NCI-H2107 treated with DMSO at 0.1 percent for 48 hours (cell line): ENCODE data around the gene LSM4.
A peak's percentile ranks its signal among the peaks of the same experiment; 100 is the strongest.

Experiments used
- DNase-seq: peaks from one replicate; lab custom pipeline; 2025; ENCODE audit not compliant: unreplicated experiment; lab: John Stamatoyannopoulos, UW

The LSM4 gene

DNA sequence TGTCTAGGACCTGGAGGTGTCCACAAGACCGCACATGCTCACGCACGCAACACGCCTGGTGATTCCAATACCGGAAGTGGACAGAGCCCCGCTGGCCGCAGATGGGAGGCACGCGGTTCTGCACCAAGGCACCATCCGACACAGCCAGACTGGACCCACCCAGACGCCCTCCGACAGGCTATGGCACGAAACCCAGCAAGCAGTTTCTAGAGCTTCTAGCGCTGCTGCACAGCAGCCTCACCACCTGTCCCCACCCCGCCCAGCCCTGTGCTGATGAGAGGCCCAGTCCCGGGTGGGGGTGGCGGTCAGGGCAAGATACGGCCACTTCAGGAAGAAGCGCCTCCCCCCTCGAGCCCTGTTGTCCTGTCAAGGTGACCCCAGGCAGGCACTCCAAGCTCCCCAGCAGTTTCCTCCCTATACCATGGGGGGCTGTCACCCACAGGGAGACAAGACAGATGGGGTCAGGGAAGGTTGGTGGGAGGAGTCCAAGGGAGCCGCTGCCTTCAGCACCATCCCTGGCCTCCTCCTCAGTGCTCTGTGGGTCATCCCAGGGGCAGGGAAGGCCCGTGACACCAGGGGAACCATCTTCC, 11.3 kb downstream of the LSM4 start:
- DNase-seq, result no peak

DNA sequence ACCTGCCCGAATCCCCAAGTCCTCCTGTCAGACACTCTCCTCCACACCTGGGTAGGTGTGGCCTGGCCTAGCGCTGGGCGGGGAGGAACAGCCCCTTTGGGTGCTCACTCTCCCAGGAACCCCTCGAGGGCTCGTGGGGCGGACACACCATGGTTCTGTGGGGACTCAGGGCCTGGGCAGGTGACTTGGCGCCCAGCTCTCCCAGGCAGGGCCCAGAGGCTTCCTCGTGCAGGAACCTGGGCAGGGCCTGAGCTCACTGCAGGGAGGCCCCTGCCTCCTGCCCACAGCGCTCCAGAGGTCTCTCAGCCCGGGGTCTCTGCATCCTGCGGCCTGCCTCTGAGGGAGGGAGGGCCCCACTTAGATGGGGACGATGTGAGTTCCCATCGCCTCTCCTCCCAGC, 11.9 kb downstream of the LSM4 start:
- DNase-seq, result no peak

DNA sequence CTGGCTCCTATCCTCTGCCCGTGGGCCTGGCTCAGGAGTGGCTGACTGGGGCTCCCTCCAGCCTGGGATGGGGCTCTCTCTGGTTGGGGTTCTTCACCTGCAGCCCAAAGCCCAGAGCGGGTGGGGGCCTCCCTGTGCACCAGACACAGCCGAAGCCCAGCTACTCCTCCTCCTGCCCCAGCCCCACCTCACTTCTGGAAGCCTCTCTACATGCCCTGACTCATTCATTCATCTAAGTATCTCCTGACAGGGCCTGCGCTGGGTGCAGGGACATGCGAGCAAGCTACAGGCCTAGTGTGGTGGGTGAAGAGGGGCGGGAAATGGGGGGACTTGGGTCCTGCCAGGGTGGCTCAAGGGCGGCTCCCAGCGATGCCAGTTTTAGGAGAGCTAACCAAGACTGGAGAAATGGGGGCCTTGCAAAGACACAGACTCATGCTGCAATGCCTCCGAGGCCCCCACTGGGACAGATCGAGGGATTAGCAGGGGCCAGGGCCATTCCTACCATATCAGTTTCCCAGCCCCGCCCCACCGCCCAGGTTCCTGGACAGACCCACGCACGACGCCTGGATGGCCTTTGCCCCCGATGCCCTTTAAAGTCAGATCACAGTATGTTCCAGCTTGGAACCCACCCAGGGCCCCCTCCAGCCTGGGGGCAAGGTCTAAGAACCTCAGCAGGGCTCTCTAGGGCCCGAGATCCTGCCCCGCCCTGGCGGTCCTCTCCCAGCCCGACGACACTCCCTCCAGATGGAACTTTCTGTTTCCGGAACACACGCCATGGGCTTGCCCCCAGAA, 12.6 kb downstream of the LSM4 start:
- no peak for DNase-seq

DNA sequence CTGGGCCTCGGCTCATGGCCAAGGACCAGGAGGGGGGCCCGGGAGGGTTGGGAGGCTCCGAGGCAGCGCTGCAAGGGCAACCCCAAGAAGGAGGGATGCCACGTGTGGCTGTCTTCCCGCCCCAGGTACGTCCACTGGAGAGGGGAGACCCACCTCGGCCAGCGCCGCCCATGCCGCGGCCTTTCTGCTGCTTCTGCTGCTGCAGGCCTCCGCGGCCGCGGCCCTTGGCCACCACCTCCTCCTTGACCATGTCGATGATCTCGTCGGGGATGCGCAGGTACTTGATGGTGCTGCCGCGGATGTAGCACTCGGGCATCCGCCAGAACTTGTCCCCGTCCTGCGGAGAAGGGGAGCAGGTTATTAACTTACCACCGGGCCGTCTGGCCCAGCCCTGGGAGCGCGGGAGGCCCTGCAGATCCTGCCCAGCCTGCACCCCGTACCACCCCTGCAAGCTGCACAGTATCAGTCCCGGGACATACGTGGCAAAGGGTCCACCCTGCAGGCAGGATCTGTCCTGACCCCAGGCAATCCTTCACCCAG, 13.3 kb downstream of the LSM4 start:
- no peak for DNase-seq

DNA sequence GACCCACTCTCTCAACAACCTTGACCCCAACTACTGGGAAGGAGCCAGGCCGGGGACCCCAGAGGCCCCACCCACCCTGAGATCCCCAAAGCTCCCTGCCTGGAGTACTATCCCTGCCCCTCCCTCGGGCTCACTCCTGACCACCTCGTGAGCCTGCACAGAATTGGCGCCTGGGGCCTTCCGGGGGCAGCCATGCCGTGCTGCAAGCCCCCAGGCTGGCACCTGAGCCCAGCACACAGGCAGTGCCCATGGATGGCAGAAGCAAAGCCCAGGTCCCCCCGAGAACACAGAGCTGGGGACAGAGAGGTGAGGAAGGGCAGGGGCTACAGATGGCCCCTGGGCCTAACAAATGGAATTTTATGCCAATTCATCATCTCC, 13.9 kb downstream of the LSM4 start:
- no peak for DNase-seq

DNA sequence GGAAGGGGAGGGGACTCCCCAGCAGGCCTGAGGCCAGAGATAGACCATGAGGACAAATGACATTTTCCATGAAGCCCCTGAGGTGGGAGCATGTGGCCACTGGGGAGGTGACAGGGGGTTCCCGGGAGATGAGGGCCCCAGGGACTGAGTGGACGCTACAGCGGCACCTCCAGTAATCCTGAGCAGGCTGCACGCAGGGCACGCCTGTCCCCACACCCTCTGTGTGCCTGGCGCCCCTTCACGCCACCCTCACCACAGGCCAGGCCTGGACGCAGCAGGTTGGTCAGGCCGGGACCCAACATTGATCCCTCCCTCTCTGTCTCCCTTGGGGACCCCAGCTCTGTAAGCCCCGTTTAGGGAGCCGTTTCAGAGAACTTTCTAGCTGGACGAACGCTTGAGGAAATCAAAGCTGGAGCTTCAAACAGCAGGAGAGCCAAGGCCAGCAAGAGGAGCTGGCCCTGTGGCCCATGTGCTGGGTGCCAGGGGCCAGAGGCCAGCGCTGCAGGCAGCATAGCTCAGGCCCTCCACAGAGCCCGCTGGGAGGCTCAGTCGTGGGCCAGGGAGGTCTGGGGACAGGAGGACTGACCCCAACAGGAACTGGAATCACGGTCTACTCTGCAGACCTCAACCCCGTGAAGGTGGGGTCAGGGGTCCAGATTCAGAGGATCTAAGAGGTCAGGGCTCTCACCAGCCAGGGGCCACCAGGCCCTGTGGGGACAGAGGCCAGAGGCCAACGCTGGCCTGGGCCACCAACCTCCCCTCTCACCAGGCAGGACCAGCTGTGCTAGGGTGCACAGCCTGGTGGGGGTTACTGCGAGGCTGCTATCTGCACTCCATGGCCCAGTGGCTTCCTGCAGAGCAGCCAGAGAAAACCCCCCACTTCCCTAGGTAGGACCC, 14.6 kb downstream of the LSM4 start:
- DNase-seq, result no peak

DNA sequence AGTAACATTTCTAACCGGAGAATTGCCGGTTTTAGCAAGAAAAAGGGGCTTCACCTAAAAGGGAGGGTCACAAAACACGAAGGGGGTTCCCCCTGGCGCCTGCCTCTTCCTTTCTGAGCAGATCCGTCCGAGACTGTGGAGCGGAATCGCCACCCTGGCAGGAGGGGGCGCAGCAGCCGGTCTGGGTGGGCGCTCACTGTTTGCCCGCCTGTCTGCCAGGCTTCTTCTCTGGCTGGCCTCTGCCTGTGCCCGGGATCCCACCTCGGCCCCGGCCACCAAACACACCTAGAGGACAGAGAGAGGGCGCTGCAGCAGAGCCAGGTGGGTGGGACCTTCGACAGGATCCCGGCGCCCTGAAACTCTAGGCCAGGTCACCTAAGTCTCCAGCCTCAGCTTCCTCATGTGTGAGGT, 15.6 kb downstream of the LSM4 start:
- no peak for DNase-seq

DNA sequence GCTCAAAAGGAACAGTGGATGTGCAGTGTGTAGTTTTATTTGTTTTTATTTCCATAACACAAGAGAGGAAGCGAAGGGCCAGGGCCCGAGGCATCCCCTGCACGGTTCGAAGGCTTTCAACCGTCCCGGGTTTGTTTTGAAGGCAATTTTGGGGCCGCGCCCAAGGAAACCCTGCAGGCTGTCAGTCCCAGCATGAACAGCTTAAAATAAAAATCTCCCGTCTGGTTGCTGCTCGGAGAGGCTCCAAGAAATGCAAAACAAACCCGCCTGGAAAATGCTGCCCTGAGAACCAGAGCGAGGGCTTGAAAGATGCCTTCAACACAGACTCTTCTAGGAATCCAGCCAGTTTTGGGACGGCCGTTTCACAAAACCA, 16.0 kb downstream of the LSM4 start:
- no peak for DNase-seq

DNA sequence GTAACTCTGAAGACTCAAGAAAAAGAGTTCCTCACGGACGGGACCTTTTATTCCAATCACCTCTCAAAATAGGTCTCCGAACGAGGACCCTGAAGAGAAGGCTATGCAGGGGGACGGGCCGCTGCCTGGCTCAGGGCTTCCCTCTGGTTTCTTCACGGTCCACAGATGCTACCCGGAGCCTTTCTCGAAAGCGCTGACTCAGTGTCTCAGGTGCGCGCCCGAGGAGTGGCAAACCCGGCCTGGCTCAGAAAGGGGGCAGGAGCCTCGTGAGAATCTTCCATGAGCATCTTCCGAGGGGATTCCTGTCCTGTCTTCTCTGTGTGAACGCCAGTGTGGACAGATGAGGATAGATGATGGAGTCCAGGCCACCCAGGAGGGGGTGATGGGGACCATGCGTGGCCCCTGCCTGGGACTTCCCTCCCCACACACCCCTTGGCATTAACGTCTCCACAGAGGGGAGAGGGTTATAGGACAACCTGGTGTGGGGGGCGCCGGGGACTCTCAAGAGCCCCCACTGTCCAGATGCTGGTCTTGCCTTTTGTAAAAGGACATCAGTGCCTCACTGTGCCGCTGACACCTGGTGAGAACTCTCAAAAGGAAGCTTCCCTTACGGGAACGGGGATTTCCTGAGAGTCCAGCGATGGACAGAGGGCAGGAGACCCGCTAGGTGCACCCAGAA, 16.5 kb downstream of the LSM4 start:
- no peak for DNase-seq

DNA sequence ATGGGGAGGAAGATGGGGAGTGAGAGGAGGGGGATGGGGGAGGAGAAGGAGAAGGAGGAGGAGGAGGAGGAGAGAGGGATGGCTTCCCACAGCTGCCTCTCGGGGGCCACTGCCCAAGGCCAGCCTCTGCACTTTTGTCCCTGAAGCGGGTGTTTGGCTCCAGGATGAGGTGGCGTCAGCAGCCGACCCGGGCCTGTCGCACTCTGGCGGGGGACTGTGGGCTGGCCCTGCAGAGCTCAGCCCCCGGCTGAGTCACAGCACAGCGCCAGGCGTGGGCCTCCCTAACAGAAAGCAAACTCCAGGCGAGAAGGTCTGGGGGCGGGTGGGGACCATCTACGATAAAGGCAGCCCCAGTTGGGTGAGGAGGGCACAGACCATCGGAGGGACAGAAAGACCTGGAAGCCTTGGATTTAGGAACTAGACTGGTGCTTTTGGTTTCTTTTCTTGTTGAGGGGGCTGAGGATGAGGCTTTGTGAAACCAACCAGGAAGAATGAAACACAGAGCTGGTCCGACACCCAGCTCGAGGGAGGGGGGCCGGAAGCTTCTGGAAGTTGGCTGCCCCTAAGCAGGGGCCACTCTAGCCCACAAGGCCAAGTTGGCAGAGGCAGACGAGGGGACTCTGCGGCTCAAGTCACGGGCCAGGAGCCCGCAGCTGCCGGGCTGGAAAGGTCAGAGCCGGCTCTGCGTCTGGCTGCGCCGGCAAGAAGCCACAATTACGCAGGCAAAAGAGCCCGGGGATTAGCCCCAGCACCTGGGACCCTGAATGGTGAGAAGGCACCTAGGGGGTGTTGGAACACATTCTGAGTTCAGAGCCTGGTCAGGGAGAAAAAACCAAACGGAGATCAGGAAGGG, 18.2 kb downstream of the LSM4 start:
- DNase-seq, result peak; percentile 39

DNA sequence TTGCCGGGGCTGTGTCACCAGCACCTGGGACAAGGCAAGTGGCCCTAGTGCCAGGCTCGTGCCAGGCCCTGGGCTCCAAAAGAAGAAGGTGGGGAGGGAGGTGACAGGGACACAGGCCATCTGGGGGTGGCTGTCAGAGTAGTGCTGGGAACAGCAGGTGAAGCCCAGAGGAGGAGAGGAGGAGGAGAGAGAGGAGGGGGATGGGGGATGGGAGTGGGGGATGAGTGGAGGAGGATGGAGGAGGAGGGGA, 18.7 kb downstream of the LSM4 start:
- no peak for DNase-seq

DNA sequence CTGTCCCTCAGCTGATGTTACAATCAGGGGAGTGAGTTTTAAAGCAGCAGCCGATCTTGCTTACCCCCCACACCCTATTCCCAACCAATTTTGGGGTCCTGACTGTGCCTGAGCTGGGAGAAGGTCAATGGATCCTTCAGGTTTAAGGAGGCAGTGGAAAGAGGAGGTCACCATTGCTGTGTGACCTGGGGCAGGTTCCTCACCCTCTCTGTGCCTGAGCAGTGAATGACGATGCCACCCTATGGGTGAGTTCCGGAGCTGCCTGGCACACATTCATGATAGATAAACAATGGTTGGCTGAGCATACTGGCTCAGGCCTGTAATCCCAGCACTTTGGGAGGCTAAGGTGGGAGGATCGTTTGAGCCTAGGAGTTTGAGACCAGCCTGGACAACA, 21.2 kb downstream of the LSM4 start:
- no peak for DNase-seq

DNA sequence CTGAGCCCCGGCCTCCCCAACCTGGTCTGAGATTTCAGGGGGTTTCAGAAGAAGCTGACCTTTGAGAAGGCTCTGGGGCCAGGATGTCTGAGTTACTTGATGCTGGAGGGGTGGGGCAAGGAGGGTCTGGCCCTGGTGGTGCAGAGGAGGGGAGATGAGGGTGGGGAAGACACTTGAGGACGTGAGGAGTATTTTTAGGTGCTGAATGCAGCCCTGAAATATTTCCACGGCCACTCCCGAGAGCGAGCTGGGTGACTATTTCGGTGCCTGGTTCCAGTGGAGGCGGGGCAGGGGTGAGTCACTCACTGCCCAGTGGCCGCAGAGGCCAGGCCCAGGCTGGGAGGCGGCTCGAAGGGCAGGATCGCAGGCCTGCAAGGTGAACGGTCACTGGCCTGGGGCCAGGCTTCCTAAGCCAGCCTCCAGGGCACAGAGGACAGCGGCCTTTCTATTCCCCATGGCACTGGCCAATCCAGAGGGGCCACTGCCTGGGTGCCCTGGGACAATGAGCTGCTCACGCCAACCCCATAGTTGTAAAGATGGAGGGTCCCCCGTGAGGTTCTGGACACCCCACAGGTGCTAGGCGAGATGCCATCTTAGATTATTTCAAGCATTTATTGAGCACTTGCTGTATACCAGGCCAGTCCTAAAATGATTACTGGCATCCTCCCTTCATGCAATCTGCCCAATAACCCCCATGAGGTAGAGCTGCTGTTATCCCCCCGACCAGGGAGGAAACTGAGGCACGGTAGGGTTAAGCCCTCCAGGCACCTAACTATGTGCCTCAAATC, 21.8 kb downstream of the LSM4 start:
- DNase-seq, result no peak

DNA sequence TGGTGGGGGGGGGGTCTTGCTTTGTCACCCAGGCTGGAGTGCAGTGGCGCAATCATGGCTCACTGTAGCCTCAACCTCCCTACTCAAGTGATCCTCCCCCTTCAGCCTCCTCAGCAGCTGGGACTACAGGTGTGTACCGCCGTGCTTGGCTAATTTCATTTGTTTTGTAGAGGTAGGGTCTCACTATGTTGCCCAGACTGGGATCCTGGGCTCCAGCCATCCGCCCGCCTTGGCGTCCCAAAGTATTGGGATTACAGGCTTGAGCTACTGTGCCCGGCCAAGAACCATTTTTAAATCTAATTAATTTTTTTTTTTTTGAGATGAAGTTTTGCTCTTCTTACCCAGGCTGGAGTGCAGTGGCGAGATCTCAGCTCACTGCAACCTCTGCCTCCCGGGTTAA, 23.2 kb downstream of the LSM4 start:
- DNase-seq, result no peak

DNA sequence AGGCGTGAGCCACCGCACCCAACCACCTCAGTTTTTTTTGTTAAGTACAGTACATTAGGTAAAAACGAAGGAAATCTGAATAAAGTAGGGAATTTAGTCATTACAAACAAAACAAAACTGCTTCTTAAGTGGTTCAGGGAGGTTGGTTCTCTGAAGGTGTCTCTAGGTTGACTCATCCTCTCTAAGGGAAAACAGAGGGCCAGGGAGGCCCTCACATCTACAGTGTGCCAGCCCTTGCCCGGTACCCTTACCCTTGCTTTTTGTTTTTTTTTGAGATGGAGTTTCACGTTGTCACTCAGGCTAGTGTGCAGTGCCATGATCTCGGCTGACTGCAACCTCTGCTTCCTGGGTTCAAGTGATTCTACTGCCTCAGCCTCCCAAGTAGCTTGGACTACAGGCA, 24.3 kb downstream of the LSM4 start:
- DNase-seq, result no peak

DNA sequence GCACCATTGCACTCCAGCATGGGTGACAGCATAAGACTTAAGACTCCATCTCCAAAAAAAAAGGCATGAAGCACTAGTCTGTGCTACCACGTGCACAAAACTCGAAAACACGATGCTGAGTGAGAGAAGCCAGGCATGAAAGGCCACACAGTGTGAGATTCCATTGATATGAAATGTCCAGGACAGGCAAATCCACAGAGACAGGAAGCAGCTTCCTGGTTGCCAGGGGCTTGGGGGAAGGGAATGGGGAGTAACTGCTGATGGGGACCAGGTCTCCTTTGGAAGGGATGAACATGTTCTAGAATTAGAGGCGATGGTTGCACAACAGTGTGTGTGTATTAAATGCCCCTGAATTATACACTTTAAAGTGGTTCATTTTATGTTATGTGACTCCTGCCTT, 25.6 kb downstream of the LSM4 start:
- DNase-seq, result no peak

DNA sequence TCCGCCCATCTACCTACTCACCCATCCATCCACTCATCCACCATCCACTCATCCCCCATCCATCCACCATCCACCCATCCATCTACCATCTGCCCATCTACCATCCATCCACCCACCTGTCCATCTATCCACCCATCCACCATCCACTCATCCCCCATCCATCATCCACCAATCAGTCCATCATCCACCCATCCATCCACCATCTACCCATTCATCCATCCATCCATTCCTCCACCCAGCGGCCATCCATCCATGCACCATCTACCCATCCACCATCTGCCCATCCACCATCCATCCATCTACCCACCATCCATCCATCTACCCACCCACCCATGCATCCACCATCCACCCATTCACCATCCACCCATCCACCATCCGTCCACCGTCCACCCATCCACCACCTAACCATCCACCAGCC, 27.8 kb downstream of the LSM4 start:
- no peak for DNase-seq

DNA sequence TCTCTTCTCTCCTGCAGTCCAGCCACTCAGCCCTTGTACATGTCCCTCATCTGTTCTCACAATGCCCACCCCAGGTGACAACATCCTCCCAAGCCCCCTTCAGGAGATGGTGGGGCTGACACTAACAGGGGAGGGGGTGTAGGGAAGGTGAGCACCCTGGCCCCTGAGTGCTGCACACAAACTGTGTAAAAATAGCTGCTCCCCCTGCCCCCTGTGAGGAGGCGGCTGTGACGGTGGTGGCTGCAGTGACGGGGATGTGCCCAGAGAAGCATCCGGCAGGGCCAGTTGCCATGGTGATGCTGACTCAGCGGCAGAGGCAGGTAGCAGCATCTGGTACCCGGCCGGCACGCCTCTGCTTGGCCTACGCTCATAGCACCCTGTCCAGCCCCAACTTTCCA, 28.4 kb downstream of the LSM4 start:
- no peak for DNase-seq

DNA sequence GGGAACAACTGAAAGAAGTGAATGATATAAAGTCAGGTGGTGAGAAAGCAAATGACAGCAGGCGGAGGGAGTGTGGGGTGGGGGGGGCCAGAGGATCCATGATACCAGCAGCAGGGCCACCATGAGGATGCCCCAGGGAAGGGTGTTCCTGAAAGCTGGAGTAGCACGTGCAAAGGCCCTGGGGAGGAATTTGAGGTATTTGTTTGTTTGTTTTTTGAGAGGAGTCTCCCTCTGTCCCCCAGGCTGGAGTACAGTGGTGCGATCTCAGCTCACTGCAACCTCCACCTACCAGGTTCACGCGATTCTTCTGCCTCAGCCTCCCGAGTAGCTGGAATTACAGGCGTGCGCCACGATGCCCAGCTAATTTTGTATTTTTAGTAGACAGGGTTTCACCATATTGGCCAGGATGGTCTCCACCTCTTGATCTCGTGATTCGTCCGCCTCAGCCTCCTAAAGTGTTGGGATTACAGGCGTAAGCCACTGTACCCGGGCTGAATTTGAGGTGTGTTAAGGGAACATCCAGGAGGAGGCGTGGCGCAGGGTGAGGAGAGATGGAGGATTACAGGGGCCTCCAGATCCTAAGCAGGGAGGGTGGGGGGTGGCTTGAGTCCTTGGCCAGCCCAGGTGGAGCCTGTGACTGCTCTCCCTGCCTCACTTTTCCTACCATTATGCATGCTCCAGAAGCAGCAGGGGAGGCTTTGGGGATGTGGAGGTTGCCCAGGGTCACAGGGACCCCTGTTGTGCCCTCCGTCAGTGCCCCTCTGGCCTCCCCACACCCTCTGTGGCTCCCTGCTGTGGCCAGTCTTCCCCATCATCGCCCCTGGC, 29.0 kb downstream of the LSM4 start:
- DNase-seq, result no peak
